Neuronal stem cell (in vitro differentiated cells): ENCODE measurements around the gene ADM2.

ENCODE experiments used
- DNase-seq: peaks from one replicate; pipeline ENCODE4 v3.0.0-alpha.2; 2013; ENCODE audit warnings: low spot score
- H2AFZ ChIP-seq: one replicate; pipeline ENCODE4 v1.6.1; 2013; ENCODE audit warnings: mild to moderate bottlenecking, low read length, inconsistent platforms
- H2AK5ac ChIP-seq: 2 replicates; pipeline ENCODE4 v1.6.1; 2013; ENCODE audit warnings: low read depth, mild to moderate bottlenecking, inconsistent platforms, low read length, moderate library complexity, mixed read lengths
- H2BK120ac ChIP-seq: 2 replicates; pipeline ENCODE4 v1.6.1; 2013; ENCODE audit warnings: low read depth, mild to moderate bottlenecking, inconsistent platforms, low read length, moderate library complexity, mixed read lengths
- H2BK12ac ChIP-seq: one replicate; pipeline ENCODE4 v1.6.1; 2013; ENCODE audit warnings: low read length, inconsistent platforms
- H2BK15ac ChIP-seq: 2 replicates; pipeline ENCODE4 v1.6.1; 2013; ENCODE audit warnings: mild to moderate bottlenecking, low read length, inconsistent platforms, mixed read lengths
- H2BK5ac ChIP-seq: one replicate; pipeline ENCODE4 v1.6.1; 2013; ENCODE audit warnings: inconsistent platforms, mild to moderate bottlenecking, low read length, moderate library complexity
- H3K14ac ChIP-seq: one replicate; pipeline ENCODE4 v1.6.1; 2013; ENCODE audit warnings: low read length, inconsistent platforms
- H3K18ac ChIP-seq: 2 replicates; pipeline ENCODE4 v1.6.1; 2013; ENCODE audit warnings: low read length, inconsistent platforms
- H3K23ac ChIP-seq: 2 replicates; pipeline ENCODE4 v1.6.1; 2013; ENCODE audit warnings: low read depth, mild to moderate bottlenecking, mixed read lengths, low read length, inconsistent platforms; ENCODE audit not compliant: poor library complexity
- H3K27ac ChIP-seq: replicated peaks from 3 replicates; pipeline ENCODE4 v1.5.1; 2013; ENCODE audit warnings: low read length, inconsistent platforms
- H3K27me3 ChIP-seq, 3 experiments: 2 replicates each; pipeline ENCODE4 v1.6.1; 2013; ENCODE audit warnings: low read length in 3 of 3, mild to moderate bottlenecking in 2 of 3, inconsistent platforms in 1 of 3, low read depth in 1 of 3, mixed read lengths in 1 of 3, moderate library complexity in 1 of 3; ENCODE audit not compliant: control insufficient read depth in 3 of 3, insufficient read depth in 3 of 3
- H3K36me3 ChIP-seq, 2 donors: replicated peaks in 1 of 2; 2 replicates each; pipeline ENCODE4 v1.6.1; 2013; ENCODE audit warnings: low read length in 2 of 2; ENCODE audit not compliant: control insufficient read depth in 2 of 2, insufficient read depth in 2 of 2
- H3K4ac ChIP-seq: 2 replicates; pipeline ENCODE4 v1.6.1; 2013; ENCODE audit warnings: inconsistent platforms, mild to moderate bottlenecking, low read length, moderate library complexity
- H3K4me1 ChIP-seq, 2 donors: 1 replicate in 1 of 2; 2 replicates in 1 of 2; pipeline ENCODE4 v1.6.1; 2013; ENCODE audit warnings: low read length in 2 of 2, low read depth in 1 of 2; ENCODE audit not compliant: control insufficient read depth in 2 of 2, insufficient read depth in 1 of 2
- H3K4me2 ChIP-seq: one replicate; pipeline ENCODE4 v1.6.1; 2013; ENCODE audit warnings: mild to moderate bottlenecking, low read length, inconsistent platforms; ENCODE audit not compliant: insufficient read depth, poor library complexity, severe bottlenecking
- H3K4me3 ChIP-seq, 2 donors: 2 replicates each; pipeline ENCODE4 v1.5.1; 2013; ENCODE audit warnings: low read length in 2 of 2, mild to moderate bottlenecking in 2 of 2, inconsistent platforms in 1 of 2, moderate library complexity in 1 of 2
- H3K79me1 ChIP-seq: one replicate; pipeline ENCODE4 v1.6.1; 2013; ENCODE audit warnings: low read depth, mild to moderate bottlenecking, inconsistent platforms, low read length, moderate library complexity
- H3K9ac ChIP-seq: one replicate; pipeline ENCODE4 v1.6.1; 2013; ENCODE audit warnings: mild to moderate bottlenecking, low read depth, low read length, inconsistent platforms; ENCODE audit not compliant: poor library complexity
- H3K9me3 ChIP-seq, 2 donors: replicated peaks in 1 of 2; 2 replicates each; pipeline versions ENCODE3 to v1.6.1; 2013; ENCODE audit warnings: low read length in 2 of 2, mild to moderate bottlenecking in 2 of 2, inconsistent platforms in 1 of 2, low read depth in 1 of 2, mixed read lengths in 1 of 2, moderate library complexity in 1 of 2; ENCODE audit not compliant: control insufficient read depth in 2 of 2, insufficient read depth in 1 of 2
- H4K8ac ChIP-seq: one replicate; pipeline ENCODE4 v1.6.1; 2013; ENCODE audit warnings: low read depth, mild to moderate bottlenecking, inconsistent platforms, low read length, moderate library complexity
- H4K91ac ChIP-seq: one replicate; pipeline ENCODE4 v1.6.1; 2013; ENCODE audit warnings: low read length, low read depth, mild to moderate bottlenecking, inconsistent platforms; ENCODE audit not compliant: poor library complexity
- WGBS, 2 donors: extraction: QIAGEN DNeasy Blood & Tissue Kit; methylation state at CpG; one replicate each; pipeline ENCODE4 v1.1.7; 2013; ENCODE audit warnings: missing lambda C conversion rate in 2 of 2, mixed read lengths in 1 of 2; ENCODE audit not compliant: insufficient read length in 2 of 2, insufficient replicate concordance in 1 of 2; ENCODE audit errors: extremely low coverage in 2 of 2; 5-methylcytosine and 5-hydroxymethylcytosine counted together

ADM2 gene

GRCh38 chr22:50439871-50440331, 41.4 kb upstream of the ADM2 start:
- peaks cover 37 to 90% of the 10 kb centered on the region in 2 donors for H3K36me3 ChIP-seq
- H2AK5ac ChIP-seq, result no peak overlapping the region
- peak overlapping the region; percentile 73 for H2BK12ac ChIP-seq
- H2BK15ac ChIP-seq, result no peak overlapping the region
- H3K9me3 ChIP-seq, result no peaks in the 10 kb centered on the region
- no peak overlapping the region for H3K9ac ChIP-seq
- H3K4me2 ChIP-seq, result no peak overlapping the region
- H2AFZ ChIP-seq, result no peak overlapping the region
- no CpG with 5 or more reads among the region's 10 CpGs for WGBS, 2 donors
- no peaks in the 10 kb centered on the region for H3K4me1 ChIP-seq
- no peak overlapping the region for H3K4ac ChIP-seq
- H3K18ac ChIP-seq, result peak overlapping the region; percentile 17
- H2BK5ac ChIP-seq, result peak overlapping the region; percentile 53
- no peak overlapping the region for H3K4me3 ChIP-seq
- H3K14ac ChIP-seq, result no peak overlapping the region
- H3K27ac ChIP-seq, result no peak overlapping the region
- peaks cover 3% of the 10 kb centered on the region for H3K79me1 ChIP-seq
- no peak overlapping the region for H4K8ac ChIP-seq
- H4K91ac ChIP-seq, result peak overlapping the region; percentile 85
- H2BK120ac ChIP-seq, result no peak overlapping the region
- no peak for DNase-seq
- peak overlapping the region; percentile 43 for H3K23ac ChIP-seq
- no peaks in the 10 kb centered on the region for H3K27me3 ChIP-seq

GRCh38 chr22:50440544-50441249, 40.6 kb upstream of the ADM2 start:
- H3K36me3 ChIP-seq, result peaks cover 40 to 90% of the 10 kb centered on the region in 2 donors
- peaks cover 3% of the 10 kb centered on the region for H3K79me1 ChIP-seq
- no peak overlapping the region for H3K27ac ChIP-seq
- no peak overlapping the region for H2BK15ac ChIP-seq
- no peak overlapping the region for H3K4ac ChIP-seq
- no peak overlapping the region for H2AFZ ChIP-seq
- no peak overlapping the region for H3K14ac ChIP-seq
- H2AK5ac ChIP-seq, result no peak overlapping the region
- no peak overlapping the region for H3K23ac ChIP-seq
- DNase-seq, result no peak
- no peak overlapping the region for H4K8ac ChIP-seq
- no peak overlapping the region for H3K4me3 ChIP-seq
- H4K91ac ChIP-seq, result peak overlapping the region; percentile 53
- no peaks in the 10 kb centered on the region for H3K27me3 ChIP-seq
- H3K4me2 ChIP-seq, result no peak overlapping the region
- H2BK12ac ChIP-seq, result no peak overlapping the region
- no peak overlapping the region for H3K18ac ChIP-seq
- H3K9ac ChIP-seq, result no peak overlapping the region
- no CpG with 5 or more reads among the region's 26 CpGs for WGBS, 2 donors
- H2BK5ac ChIP-seq, result peak overlapping the region; percentile 53
- H3K4me1 ChIP-seq, result peaks cover 0 to 4% of the 10 kb centered on the region in 2 donors
- no peaks in the 10 kb centered on the region for H3K9me3 ChIP-seq
- H2BK120ac ChIP-seq, result no peak overlapping the region

GRCh38 chr22:50441428-50441993, 39.8 kb upstream of the ADM2 start:
- no peak for DNase-seq
- no peak overlapping the region for H3K4me3 ChIP-seq
- WGBS, 2 donors, result no CpG with 5 or more reads among the region's 17 CpGs
- peaks cover 45 to 89% of the 10 kb centered on the region in 2 donors for H3K36me3 ChIP-seq
- no peak overlapping the region for H2AK5ac ChIP-seq
- no peak overlapping the region for H2BK15ac ChIP-seq
- H4K8ac ChIP-seq, result no peak overlapping the region
- no peak overlapping the region for H4K91ac ChIP-seq
- no peaks in the 10 kb centered on the region for H3K9me3 ChIP-seq
- peaks cover 3% of the 10 kb centered on the region for H3K79me1 ChIP-seq
- no peak overlapping the region for H2BK120ac ChIP-seq
- H2BK5ac ChIP-seq, result no peak overlapping the region
- no peak overlapping the region for H3K4me2 ChIP-seq
- no peak overlapping the region for H2AFZ ChIP-seq
- no peak overlapping the region for H3K18ac ChIP-seq
- no peak overlapping the region for H3K9ac ChIP-seq
- H2BK12ac ChIP-seq, result no peak overlapping the region
- no peaks in the 10 kb centered on the region for H3K27me3 ChIP-seq
- no peak overlapping the region for H3K14ac ChIP-seq
- peak overlapping the region; percentile 43 for H3K23ac ChIP-seq
- H3K4me1 ChIP-seq, result peaks cover 0 to 4% of the 10 kb centered on the region in 2 donors
- no peak overlapping the region for H3K4ac ChIP-seq
- no peak overlapping the region for H3K27ac ChIP-seq

- Histone ChIP-seq H3K36me3 (peaks cover 47 to 88% of the 10 kb centered on the region in 2 donors), H3K27ac (peak overlapping the region; percentile 15), H2BK12ac (no peak overlapping the region), H2AK5ac (no peak overlapping the region), H2AFZ (no peak overlapping the region), H2BK120ac (no peak overlapping the region), H2BK15ac (no peak overlapping the region), H3K9ac (no peak overlapping the region), H3K14ac (no peak overlapping the region), H2BK5ac (no peak overlapping the region), H3K9me3 (no peaks in the 10 kb centered on the region), H3K18ac (no peak overlapping the region), H3K4me3 (no peak overlapping the region), H3K4me1 (peaks cover 0 to 4% of the 10 kb centered on the region in 2 donors), H3K79me1 (peaks cover 3% of the 10 kb centered on the region), H3K27me3 (no peaks in the 10 kb centered on the region), H4K8ac (no peak overlapping the region), H3K4me2 (no peak overlapping the region), H3K23ac (peak overlapping the region; percentile 80), H3K4ac (no peak overlapping the region), H4K91ac (no peak overlapping the region)
- DNase-seq, result no peak
- no CpG with 5 or more reads among the region's 15 CpGs for WGBS, 2 donors
These were observed 38.1 kb upstream of the ADM2 start for GRCh38 chr22:50443197-50443596.
